HepG2 (cell line): ENCODE results near the gene TARDBP. TPM values are rescaled to one million over a fixed set of nuclear protein-coding genes. Genes with fewer than 3 reads are reported as not detected.
A peak's percentile ranks its signal among the peaks of the same experiment; 100 is the strongest.

Experiments
- CHD2 ChIP-seq: IDR thresholded peaks from 2 replicates; pipeline ENCODE4 v1.6.1; 2011; ENCODE audit warnings: low read depth, low read length, improper control_type of control experiment
- FOXK2 ChIP-seq: fragments of 450-650 bp; IDR thresholded peaks from 2 replicates; pipeline ENCODE4 v1.6.1; 2016
- HNF4A ChIP-seq: sonication (generic); formaldehyde crosslinking; IDR thresholded peaks from 2 replicates; pipeline ENCODE4 v1.4.0; 2020; ENCODE audit warnings: missing genetic modification reagents
- HOXA3 ChIP-seq: sonication (generic); formaldehyde crosslinking; IDR thresholded peaks from 2 replicates; pipeline ENCODE4 v1.5.0; 2020; ENCODE audit warnings: missing genetic modification reagents
- KDM4B ChIP-seq: sonication (generic); formaldehyde crosslinking; IDR thresholded peaks from 2 replicates; pipeline ENCODE4 v1.4.0; 2020; ENCODE audit warnings: missing genetic modification reagents
- MAFG ChIP-seq: sonication (generic); formaldehyde crosslinking; IDR thresholded peaks from 2 replicates; pipeline ENCODE4 v1.5.1; 2020; ENCODE audit warnings: mild to moderate bottlenecking, missing genetic modification reagents
- SMYD3 ChIP-seq: sonication (generic); formaldehyde crosslinking; IDR thresholded peaks from 2 replicates; pipeline ENCODE4 v1.8.1; 2023; ENCODE audit warnings: mild to moderate bottlenecking, missing genetic modification reagents
- TAF15 ChIP-seq: fragments of 200-400 bp; formaldehyde crosslinking; IDR thresholded peaks from one replicate; pipeline ENCODE4 v1.6.1; 2018; ENCODE audit warnings: mild to moderate bottlenecking, low read depth, low read length; ENCODE audit not compliant: poor library complexity, severe bottlenecking
- ZNF382 ChIP-seq: sonication (generic); formaldehyde crosslinking; IDR thresholded peaks from 2 replicates; pipeline ENCODE4 v1.5.0; 2020; ENCODE audit warnings: missing genetic modification reagents, mild to moderate bottlenecking, borderline replicate concordance
- ZNF598 ChIP-seq: sonication (generic); formaldehyde crosslinking; IDR thresholded peaks from 2 replicates; pipeline ENCODE4 v1.5.1; 2020; ENCODE audit warnings: mild to moderate bottlenecking, missing genetic modification reagents, borderline replicate concordance
- ZNF660 ChIP-seq: sonication (generic); formaldehyde crosslinking; IDR thresholded peaks from 2 replicates; pipeline ENCODE4 v1.5.1; 2020; ENCODE audit warnings: mild to moderate bottlenecking, low read depth, missing genetic modification reagents, borderline replicate concordance
- ZNF687 ChIP-seq: sonication (generic); formaldehyde crosslinking; IDR thresholded peaks from 2 replicates; pipeline ENCODE4 v1.5.1; 2020; ENCODE audit warnings: mild to moderate bottlenecking, missing genetic modification reagents, moderate library complexity
- ZSCAN12 ChIP-seq: sonication (generic); formaldehyde crosslinking; IDR thresholded peaks from 2 replicates; pipeline ENCODE4 v1.9.0; 2021; ENCODE audit warnings: mild to moderate bottlenecking, missing genetic modification reagents
- ZSCAN30 ChIP-seq: sonication (generic); formaldehyde crosslinking; IDR thresholded peaks from 2 replicates; pipeline ENCODE4 v1.5.0; 2020; ENCODE audit warnings: mild to moderate bottlenecking, missing genetic modification reagents
- polyA plus RNA-seq, 8 experiments: library from polyadenylated mRNA; depleted of rRNA in 3 of 8; stranded (reverse) in 7 of 8; unstranded in 1 of 8; fragments of >200 nt; fragmentation: Illumina TruSeq in 4 of 8; extraction: Trizol in 4 of 8; gene quantifications; 2 replicates each; pipeline versions ENCODE4 v1.2.1 to v1.2.3, GENCODE V29; 2011 to 2016; ENCODE audit warnings: low read depth in 4 of 8, missing spikeins in 1 of 8, mixed read lengths in 1 of 8; ENCODE audit not compliant: insufficient read depth in 1 of 8
- total RNA-seq, 5 experiments: library from RNA; depleted of rRNA; stranded (reverse); fragments of >200 nt; fragmentation: Illumina TruSeq; extraction: Trizol; gene quantifications; 2 replicates each; pipeline ENCODE4 v1.2.3, GENCODE V29; 2016; ENCODE audit warnings: low read depth in 1 of 5
- TF ChIP-seq, protein P1 (sequence below): sonication (generic); formaldehyde crosslinking; IDR thresholded peaks from 2 replicates; pipeline ENCODE4 v1.9.0; 2021; ENCODE audit warnings: mild to moderate bottlenecking, missing genetic modification reagents
- TF ChIP-seq, protein P2 (sequence below): sonication (generic); formaldehyde crosslinking; IDR thresholded peaks from 2 replicates; pipeline ENCODE4 v1.5.0; 2020; ENCODE audit warnings: missing genetic modification reagents
- TF ChIP-seq, protein P3 (sequence below): sonication (generic); formaldehyde crosslinking; IDR thresholded peaks from 2 replicates; pipeline ENCODE4 v1.5.0; 2020; ENCODE audit warnings: missing genetic modification reagents, mild to moderate bottlenecking, borderline replicate concordance

TARDBP gene
- total and polyA plus RNA-seq, 2 of the 13 experiments (the other 11 are each of a cell fraction or from before 2014, with no cell fraction given), result 62.4 to 93.0 TPM

DNA sequence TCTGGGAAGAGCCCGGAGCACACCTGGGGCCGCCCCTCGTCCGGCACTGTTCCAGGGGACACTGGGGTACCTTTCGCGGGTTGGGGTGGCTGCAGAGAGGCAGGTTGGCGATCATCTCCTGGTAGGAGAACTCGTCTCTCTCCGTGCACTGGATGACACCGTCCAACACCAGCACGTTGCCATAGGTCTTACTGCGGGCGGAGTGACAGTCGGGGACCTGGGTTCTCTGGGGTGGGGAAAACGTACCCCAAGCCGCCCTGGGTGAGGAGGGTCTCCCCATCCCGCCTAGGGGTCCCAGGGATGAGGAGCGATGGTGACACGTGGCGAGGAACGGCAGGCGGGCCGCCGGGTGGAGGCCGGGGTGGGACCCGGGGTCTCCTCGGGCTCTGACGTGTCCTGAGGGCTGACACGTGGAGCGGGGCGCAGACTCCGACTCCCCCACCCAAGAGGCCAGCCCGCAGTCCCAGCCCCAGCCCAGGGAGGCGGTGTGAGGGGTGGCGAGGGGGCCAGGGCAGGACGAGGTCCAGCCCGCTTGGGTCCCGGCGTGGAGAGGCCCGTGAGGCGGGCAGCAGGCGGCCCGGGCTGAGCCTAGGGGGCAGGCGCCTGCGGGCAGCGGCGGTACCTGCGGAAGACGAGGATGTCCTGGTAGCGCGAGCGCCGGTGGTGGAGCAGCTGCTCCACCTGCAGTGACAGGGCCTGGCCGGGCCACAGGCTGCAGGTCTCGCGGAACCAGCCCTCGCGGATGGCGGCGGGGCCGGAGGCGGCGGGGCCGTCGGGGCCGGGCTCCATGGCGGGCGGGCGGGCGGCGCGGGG, 46.9 kb downstream of the TARDBP start (continued):
- TF ChIP-seq, protein P1, sequence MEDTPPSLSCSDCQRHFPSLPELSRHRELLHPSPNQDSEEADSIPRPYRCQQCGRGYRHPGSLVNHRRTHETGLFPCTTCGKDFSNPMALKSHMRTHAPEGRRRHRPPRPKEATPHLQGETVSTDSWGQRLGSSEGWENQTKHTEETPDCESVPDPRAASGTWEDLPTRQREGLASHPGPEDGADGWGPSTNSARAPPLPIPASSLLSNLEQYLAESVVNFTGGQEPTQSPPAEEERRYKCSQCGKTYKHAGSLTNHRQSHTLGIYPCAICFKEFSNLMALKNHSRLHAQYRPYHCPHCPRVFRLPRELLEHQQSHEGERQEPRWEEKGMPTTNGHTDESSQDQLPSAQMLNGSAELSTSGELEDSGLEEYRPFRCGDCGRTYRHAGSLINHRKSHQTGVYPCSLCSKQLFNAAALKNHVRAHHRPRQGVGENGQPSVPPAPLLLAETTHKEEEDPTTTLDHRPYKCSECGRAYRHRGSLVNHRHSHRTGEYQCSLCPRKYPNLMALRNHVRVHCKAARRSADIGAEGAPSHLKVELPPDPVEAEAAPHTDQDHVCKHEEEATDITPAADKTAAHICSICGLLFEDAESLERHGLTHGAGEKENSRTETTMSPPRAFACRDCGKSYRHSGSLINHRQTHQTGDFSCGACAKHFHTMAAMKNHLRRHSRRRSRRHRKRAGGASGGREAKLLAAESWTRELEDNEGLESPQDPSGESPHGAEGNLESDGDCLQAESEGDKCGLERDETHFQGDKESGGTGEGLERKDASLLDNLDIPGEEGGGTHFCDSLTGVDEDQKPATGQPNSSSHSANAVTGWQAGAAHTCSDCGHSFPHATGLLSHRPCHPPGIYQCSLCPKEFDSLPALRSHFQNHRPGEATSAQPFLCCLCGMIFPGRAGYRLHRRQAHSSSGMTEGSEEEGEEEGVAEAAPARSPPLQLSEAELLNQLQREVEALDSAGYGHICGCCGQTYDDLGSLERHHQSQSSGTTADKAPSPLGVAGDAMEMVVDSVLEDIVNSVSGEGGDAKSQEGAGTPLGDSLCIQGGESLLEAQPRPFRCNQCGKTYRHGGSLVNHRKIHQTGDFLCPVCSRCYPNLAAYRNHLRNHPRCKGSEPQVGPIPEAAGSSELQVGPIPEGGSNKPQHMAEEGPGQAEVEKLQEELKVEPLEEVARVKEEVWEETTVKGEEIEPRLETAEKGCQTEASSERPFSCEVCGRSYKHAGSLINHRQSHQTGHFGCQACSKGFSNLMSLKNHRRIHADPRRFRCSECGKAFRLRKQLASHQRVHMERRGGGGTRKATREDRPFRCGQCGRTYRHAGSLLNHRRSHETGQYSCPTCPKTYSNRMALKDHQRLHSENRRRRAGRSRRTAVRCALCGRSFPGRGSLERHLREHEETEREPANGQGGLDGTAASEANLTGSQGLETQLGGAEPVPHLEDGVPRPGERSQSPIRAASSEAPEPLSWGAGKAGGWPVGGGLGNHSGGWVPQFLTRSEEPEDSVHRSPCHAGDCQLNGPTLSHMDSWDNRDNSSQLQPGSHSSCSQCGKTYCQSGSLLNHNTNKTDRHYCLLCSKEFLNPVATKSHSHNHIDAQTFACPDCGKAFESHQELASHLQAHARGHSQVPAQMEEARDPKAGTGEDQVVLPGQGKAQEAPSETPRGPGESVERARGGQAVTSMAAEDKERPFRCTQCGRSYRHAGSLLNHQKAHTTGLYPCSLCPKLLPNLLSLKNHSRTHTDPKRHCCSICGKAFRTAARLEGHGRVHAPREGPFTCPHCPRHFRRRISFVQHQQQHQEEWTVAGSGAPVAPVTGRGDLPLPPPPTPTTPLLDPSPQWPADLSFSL (CRISPR knock-in tag), result no peak
- no peak for TF ChIP-seq ZNF382 (CRISPR knock-in tag)
- no peak for TF ChIP-seq HOXA3
- TF ChIP-seq ZNF660, result no peak
- TF ChIP-seq SMYD3 (CRISPR knock-in tag), result no peak
- TF ChIP-seq ZSCAN30, result no peak
- no peak for TF ChIP-seq KDM4B
- TF ChIP-seq ZNF687 (CRISPR knock-in tag), result peak; percentile 58
- no peak for TF ChIP-seq ZNF598 (CRISPR knock-in tag)
- TF ChIP-seq FOXK2, result no peak
- TF ChIP-seq HNF4A (CRISPR knock-in tag), result no peak
- TF ChIP-seq MAFG (CRISPR knock-in tag), result 0 out of 2 replicates have a peak, but pooled peaks have one; percentile 51
- TF ChIP-seq, protein P2, sequence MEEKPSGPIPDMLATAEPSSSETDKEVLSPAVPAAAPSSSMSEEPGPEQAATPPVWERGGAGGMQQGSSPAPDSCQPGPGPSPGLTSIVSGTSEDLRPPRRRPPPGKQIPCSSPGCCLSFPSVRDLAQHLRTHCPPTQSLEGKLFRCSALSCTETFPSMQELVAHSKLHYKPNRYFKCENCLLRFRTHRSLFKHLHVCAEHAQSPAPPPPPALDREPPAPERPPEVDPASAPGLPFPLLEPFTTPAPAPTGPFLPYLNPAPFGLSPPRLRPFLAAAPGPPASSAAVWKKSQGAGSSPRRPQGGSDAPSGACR, result no peak
- TF ChIP-seq, protein P3, sequence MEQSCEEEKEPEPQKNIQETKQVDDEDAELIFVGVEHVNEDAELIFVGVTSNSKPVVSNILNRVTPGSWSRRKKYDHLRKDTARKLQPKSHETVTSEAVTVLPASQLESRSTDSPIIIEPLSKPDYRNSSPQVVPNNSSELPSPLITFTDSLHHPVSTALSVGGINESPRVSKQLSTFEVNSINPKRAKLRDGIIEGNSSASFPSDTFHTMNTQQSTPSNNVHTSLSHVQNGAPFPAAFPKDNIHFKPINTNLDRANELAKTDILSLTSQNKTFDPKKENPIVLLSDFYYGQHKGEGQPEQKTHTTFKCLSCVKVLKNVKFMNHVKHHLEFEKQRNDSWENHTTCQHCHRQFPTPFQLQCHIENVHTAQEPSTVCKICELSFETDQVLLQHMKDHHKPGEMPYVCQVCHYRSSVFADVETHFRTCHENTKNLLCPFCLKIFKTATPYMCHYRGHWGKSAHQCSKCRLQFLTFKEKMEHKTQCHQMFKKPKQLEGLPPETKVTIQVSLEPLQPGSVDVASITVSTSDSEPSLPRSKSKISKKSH (CRISPR knock-in tag), result no peak
- TF ChIP-seq CHD2, result no peak
- no peak for TF ChIP-seq TAF15
- no peak for TF ChIP-seq ZSCAN12 (CRISPR knock-in tag)
